ENCODE measurements around the gene MEF2D.

Gene MEF2D

GRCh38 chr1:156485984-156486383 lies 14.6 kb downstream of the MEF2D start (continued):
- no peak for TF ChIP-seq REST (tag by site-specific recombination; IDR thresholded peaks at IDR 0.05)
- TF ChIP-seq ZNF514 (tag by site-specific recombination; IDR thresholded peaks at IDR 0.05), result no peak

GRCh38 chr1:156484480-156485058 lies 16.0 kb downstream of the MEF2D start:
- Histone ChIP-seq H3K4me3 (ENCODE audit: low read depth, low read length) (no peak overlapping the region), H3K36me3 (ENCODE audit: control insufficient read depth in 2 of 2, insufficient read depth in 1 of 2, low read length in 2 of 2) (peaks cover 0 to 45% of the 10 kb centered on the region in 2 experiments; a peak in 1 of 3 replicates), H3K4me1 (ENCODE audit: control insufficient read depth, insufficient read depth, low read length) (peaks cover 5% of the 10 kb centered on the region; the same call in 1 of the 2 replicates), H3K27ac (ENCODE audit: extremely low read depth, low read depth, low read length) (no peak overlapping the region), H3K9me3 (ENCODE audit: control insufficient read depth, insufficient read depth, low read depth, low read length) (no peaks in the 10 kb centered on the region)
- POLR2A ChIA-PET, result interaction anchor here (1.0 kb wide), 1 partner anchor 61 kb away, joined by 5 read pairs; no protein-coding TSS in a partner anchor
- TF ChIP-seq ZSCAN4 (tag by site-specific recombination; IDR thresholded peaks at IDR 0.05) (no peak), SCRT2 (tag by site-specific recombination; IDR thresholded peaks at IDR 0.05) (peak; percentile 94), ZNF473 (tag by site-specific recombination; IDR thresholded peaks at IDR 0.05) (no peak), SCRT1 (tag by site-specific recombination; IDR thresholded peaks at IDR 0.05; ENCODE audit: borderline replicate concordance) (peak; percentile 94)
- CTCF ChIA-PET, result interaction anchor here (0.8 to 1.5 kb wide), 3 partner anchors 27 to 98 kb away, joined by 4 to 6 read pairs (median 4); no protein-coding TSS in a partner anchor

- ChIA-PET CTCF (interaction anchor here (0.7 to 1.5 kb wide), 5 partner anchors 18 to 195 kb away, joined by 3 to 6 read pairs (median 3); partner anchors contain the start of gene MEF2D), POLR2A (interaction anchor here (1.2 kb wide), 1 partner anchor 8 kb away, joined by 3 read pairs; no protein-coding TSS in a partner anchor)
- TF ChIP-seq ZNF521 (tag by site-specific recombination; IDR thresholded peaks at IDR 0.05) (no peak), ZNF830 (tag by site-specific recombination; IDR thresholded peaks at IDR 0.05; ENCODE audit: low read depth) (no peak), BCL6B (tag by site-specific recombination; IDR thresholded peaks at IDR 0.05) (no peak), FEZF1 (tag by site-specific recombination; IDR thresholded peaks at IDR 0.05) (no peak), ZNF239 (tag by site-specific recombination; IDR thresholded peaks at IDR 0.05) (no peak), GLIS2 (tag by site-specific recombination; IDR thresholded peaks at IDR 0.05) (no peak), PRDM4 (tag by site-specific recombination; IDR thresholded peaks at IDR 0.05) (no peak), ZNF621 (tag by site-specific recombination; IDR thresholded peaks at IDR 0.05) (no peak), ZNF501 (tag by site-specific recombination; IDR thresholded peaks at IDR 0.05) (no peak), ZNF133 (tag by site-specific recombination; IDR thresholded peaks at IDR 0.05) (no peak), ZNF514 (tag by site-specific recombination; IDR thresholded peaks at IDR 0.05) (no peak), ZNF366 (tag by site-specific recombination; conservative IDR thresholded peaks at IDR 0.05) (no peak), ZNF214 (tag by site-specific recombination; IDR thresholded peaks at IDR 0.05; ENCODE audit: borderline replicate concordance) (no peak)
- Histone ChIP-seq H3K27ac (ENCODE audit: extremely low read depth, low read depth, low read length) (no peak overlapping the region), H3K4me1 (ENCODE audit: control insufficient read depth, insufficient read depth, low read length) (no peaks in the 10 kb centered on the region), H3K9me3 (ENCODE audit: control insufficient read depth, insufficient read depth, low read depth, low read length) (no peaks in the 10 kb centered on the region), H3K36me3 (ENCODE audit: control insufficient read depth in 2 of 2, insufficient read depth in 1 of 2, low read length in 2 of 2) (peaks cover 0 to 56% of the 10 kb centered on the region in 2 experiments; a peak in 1 of 3 replicates), H3K4me3 (ENCODE audit: low read depth, low read length) (no peak overlapping the region)
Observed at GRCh38 chr1:156483397-156483796, 17.2 kb downstream of the MEF2D start.
